Measurements from ENCODE around the gene TBC1D2B.

Gene TBC1D2B

DNA sequence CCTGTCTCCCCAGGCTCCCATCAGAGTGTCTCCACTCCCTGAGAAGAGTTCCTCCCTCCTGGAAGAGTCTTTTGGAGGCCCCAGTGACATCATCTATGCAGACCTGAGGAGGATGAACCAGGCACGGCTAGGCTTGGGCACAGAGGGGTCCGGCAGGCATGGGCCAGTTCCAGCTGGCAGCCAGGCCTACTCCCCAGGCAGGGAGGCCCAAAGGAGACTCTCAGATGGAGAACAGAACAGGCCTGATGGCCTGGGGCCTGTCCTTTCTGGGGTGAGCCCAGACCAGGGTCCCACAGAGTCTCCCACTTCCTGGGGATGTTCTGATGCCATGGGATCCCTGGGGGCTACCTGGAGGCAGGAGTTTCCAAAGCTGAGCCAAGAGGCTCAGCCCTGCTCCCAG, 23.4 kb upstream of the TBC1D2B start:
- CTCF ChIA-PET = interaction anchor here (0.7 to 0.8 kb wide), 2 partner anchors 12 to 92 kb away, joined by 3 to 4 read pairs; no protein-coding TSS in a partner anchor
- TF ChIP-seq, protein P1, sequence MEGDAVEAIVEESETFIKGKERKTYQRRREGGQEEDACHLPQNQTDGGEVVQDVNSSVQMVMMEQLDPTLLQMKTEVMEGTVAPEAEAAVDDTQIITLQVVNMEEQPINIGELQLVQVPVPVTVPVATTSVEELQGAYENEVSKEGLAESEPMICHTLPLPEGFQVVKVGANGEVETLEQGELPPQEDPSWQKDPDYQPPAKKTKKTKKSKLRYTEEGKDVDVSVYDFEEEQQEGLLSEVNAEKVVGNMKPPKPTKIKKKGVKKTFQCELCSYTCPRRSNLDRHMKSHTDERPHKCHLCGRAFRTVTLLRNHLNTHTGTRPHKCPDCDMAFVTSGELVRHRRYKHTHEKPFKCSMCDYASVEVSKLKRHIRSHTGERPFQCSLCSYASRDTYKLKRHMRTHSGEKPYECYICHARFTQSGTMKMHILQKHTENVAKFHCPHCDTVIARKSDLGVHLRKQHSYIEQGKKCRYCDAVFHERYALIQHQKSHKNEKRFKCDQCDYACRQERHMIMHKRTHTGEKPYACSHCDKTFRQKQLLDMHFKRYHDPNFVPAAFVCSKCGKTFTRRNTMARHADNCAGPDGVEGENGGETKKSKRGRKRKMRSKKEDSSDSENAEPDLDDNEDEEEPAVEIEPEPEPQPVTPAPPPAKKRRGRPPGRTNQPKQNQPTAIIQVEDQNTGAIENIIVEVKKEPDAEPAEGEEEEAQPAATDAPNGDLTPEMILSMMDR (conservative IDR thresholded peaks at IDR 0.05; ENCODE audit: low read depth) = no peak
- POLR2A ChIA-PET (ENCODE audit: low non-redundant PET) = no interaction called here
- no peak overlapping the region for H3K27ac ChIP-seq
- no peak for DNase-seq (ENCODE audit: low spot score)

DNA sequence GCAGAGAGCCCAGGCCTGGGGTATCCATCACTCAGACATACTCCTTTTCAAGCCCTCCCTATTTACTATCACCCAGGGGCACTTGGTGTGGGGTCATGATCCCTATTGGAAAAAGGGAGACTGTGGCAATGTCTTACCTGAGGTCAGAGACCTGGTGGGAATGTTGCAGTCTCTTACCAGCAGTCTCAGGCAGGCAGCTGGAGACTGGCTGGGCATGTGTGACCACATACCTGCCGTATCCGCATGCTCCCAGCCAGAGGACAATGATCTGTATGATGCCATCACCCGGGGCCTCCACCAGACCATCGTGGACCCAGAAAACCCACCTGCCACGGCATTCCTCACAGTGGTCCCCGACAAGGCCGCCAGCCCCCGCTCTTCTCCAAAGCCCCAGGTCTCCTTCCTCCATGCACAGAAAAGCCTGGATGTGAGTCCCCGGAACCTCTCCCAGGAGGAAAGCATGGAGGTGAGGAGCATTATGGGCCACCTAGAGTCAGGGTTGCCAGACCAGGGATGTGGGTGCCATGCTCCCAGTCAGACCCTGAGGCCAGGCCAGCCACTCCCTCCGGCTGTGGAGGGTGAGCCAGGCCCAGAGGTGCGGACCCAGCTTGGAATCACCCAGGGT, 20.7 kb upstream of the TBC1D2B start:
- ChIA-PET CTCF (interaction anchor here (0.8 to 2.0 kb wide), 3 partner anchors 10 to 139 kb away, joined by 3 to 8 read pairs (median 7); no protein-coding TSS in a partner anchor), POLR2A (ENCODE audit: low non-redundant PET) (no interaction called here)
- no peak for DNase-seq (ENCODE audit: low spot score)
- H3K27ac ChIP-seq = no peak overlapping the region
- TF ChIP-seq, protein P1 (conservative IDR thresholded peaks at IDR 0.05; ENCODE audit: low read depth) = no peak

DNA sequence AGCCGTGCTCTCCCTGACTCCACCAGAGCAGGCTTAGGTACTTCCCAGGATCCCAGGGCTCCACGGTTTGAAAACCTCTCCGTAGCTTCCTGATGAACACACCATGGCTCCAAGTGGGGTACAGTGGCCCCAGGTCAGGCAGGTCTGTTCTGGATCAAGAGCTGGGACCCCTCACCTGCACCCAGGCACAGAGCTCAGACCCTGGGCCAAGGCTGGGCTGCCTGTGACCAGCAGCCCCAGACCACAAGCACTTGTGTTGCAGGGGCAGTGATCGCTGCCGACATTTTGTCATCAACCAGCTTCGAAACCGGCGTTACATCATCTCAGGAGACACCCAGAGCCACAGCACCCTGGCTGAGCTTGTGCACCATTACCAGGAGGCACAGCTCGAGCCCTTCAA, 20.2 kb upstream of the TBC1D2B start:
- TF ChIP-seq, protein P1 (conservative IDR thresholded peaks at IDR 0.05; ENCODE audit: low read depth) = no peak
- POLR2A ChIA-PET (ENCODE audit: low non-redundant PET) = no interaction called here
- CTCF ChIA-PET = interaction anchor here (0.8 to 2.0 kb wide), 3 partner anchors 11 to 138 kb away, joined by 3 to 8 read pairs (median 7); no protein-coding TSS in a partner anchor
- no peak overlapping the region for H3K27ac ChIP-seq
- no peak for DNase-seq (ENCODE audit: low spot score)

DNA sequence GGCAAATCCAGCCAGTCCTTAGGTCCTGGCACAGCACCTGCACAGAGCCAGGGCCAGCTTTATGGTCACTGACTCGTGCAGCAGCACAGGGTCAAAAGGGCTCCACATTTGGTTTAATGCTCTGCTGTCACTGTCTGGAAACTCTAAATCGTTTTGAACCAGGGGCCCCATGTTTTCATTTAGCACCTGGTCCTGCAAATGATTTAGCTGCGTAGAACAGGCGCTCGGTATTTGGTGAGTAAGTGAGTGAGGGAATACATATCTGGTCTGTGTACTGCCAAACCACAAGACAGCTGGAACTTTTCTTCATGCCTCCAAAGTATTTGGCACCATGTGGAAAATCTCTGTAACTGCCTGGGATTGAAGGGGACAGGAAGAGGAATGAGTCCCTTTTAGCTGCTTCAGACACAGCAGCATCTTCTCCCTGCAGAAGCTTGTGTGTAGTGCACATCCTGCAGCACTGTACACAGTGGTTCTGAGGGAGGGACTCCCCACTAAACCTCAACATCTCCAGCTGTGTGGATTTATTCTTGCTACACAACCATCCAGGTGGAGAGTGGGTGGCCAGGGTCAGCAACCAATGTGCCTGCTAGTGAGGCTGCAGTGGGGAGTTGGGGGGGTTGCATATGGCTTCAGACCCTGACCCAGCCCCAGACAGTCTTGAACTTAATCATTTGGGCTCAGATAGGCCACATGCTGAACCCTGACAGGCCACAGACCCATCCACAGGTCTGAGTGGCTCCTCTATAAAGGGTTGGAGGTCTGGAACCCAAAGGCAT, 15.9 kb upstream of the TBC1D2B start:
- ChIA-PET CTCF (interaction anchor here (0.5 to 1.4 kb wide), 5 partner anchors 15 to 192 kb away, joined by 4 read pairs; partner anchors contain the start of genes CIB2 and TBC1D2B), POLR2A (ENCODE audit: low non-redundant PET) (no interaction called here)
- H3K27ac ChIP-seq = no peak overlapping the region
- TF ChIP-seq, protein P1 (conservative IDR thresholded peaks at IDR 0.05; ENCODE audit: low read depth) = no peak
- no peak for DNase-seq (ENCODE audit: low spot score)

DNA sequence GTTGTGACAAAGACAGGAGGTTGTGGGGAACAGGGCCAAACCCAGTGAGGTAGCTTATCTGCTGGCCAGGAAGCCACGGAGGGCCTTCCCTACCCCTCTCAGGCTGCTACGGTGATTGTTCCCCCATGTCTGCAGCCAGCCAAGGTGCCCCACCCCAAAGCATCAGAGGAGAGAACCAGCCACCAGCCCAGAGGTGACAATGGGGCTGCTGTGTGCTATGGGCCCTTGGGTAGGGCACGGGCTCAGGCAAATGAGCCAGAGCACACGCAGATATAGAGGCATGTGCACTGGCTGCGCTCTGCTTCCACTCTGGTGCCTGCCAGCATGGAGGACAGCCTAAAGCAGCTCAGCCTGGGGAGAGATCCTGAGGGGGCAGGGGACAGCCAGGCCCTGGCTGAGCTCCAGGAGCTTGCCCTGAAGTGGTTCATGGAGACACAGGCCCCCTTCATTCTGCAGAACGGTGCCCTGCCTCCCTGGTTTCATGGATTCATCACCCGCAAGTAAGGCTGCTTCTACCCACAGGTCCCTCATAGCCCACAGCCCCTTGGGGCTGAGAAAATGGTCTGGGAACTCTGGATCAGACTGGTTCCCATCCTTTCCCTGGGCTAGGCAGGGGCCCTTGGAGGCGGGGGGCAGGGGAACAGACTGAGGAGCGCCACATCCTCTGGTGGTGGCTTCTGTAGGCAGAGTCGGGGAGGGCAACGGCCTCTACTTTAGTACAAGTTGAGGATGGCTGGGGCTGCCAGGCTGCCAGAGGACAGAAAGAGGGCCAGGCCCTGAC, 14.9 kb upstream of the TBC1D2B start, which contains the start of gene SH2D7:
Gene SH2D7 (plus strand): TSS at position 301 of the 781 bp plus-strand sequence. CDS start 24 bp downstream, at position 325.
- CTCF ChIA-PET = interaction anchor here (1.4 kb wide), 1 partner anchor 16 kb away, joined by 4 read pairs; no protein-coding TSS in a partner anchor
- DNase-seq (ENCODE audit: low spot score) = no peak
- POLR2A ChIA-PET (ENCODE audit: low non-redundant PET) = interaction anchor here (0.5 to 0.6 kb wide), 2 partner anchors 10 to 1939 kb away, joined by 3 to 4 read pairs; no protein-coding TSS in a partner anchor
- TF ChIP-seq, protein P1 (conservative IDR thresholded peaks at IDR 0.05; ENCODE audit: low read depth) = no peak
- no peak within 1 kb of the TSS for H3K27ac ChIP-seq

Measured in RWPE1 (cell line).